Smooth muscle cell (in vitro differentiated cells): Measurements from ENCODE around the gene USP7. TPM values are rescaled to one million over a fixed set of nuclear protein-coding genes. Genes with fewer than 3 reads are reported as not detected.

ENCODE experiments used
- DNase-seq: peaks from one replicate; lab custom pipeline; 2025; ENCODE audit not compliant: unreplicated experiment; lab: John Stamatoyannopoulos, UW
- H2AFZ ChIP-seq: fragments of 200-600 bp; sonication (generic); 2 replicates; pipeline ENCODE4 v1.6.0; 2016; ENCODE audit warnings: antibody characterized with exemption, low read depth, mild to moderate bottlenecking
- H3F3A ChIP-seq: fragments of 200-600 bp; sonication (generic); 2 replicates; pipeline ENCODE4 v1.6.0; 2017; ENCODE audit warnings: antibody characterized with exemption, low read depth
- H3K27ac ChIP-seq: fragments of 200-600 bp; sonication (generic); 2 replicates; pipeline ENCODE4 v1.5.1; 2016; ENCODE audit warnings: low read depth, mild to moderate bottlenecking
- H3K27me3 ChIP-seq: fragments of 200-600 bp; sonication (generic); 2 replicates; pipeline ENCODE4 v1.6.1; 2016; ENCODE audit warnings: low read depth, mild to moderate bottlenecking
- H3K36me3 ChIP-seq: fragments of 200-600 bp; sonication (generic); 2 replicates; pipeline ENCODE4 v1.5.1; 2016; ENCODE audit warnings: low read depth
- H3K4me1 ChIP-seq: fragments of 200-600 bp; sonication (generic); 2 replicates; pipeline ENCODE4 v1.5.1; 2016; ENCODE audit warnings: low read depth
- H3K4me2 ChIP-seq: fragments of 200-600 bp; sonication (generic); 2 replicates; pipeline ENCODE4 v1.6.0; 2016; ENCODE audit warnings: mild to moderate bottlenecking
- H3K4me3 ChIP-seq: fragments of 200-600 bp; sonication (generic); 2 replicates; pipeline ENCODE4 v1.5.1; 2016; ENCODE audit warnings: mild to moderate bottlenecking
- H3K79me2 ChIP-seq: fragments of 200-600 bp; sonication (generic); 2 replicates; pipeline ENCODE4 v1.6.0; 2016; ENCODE audit warnings: low read depth, mild to moderate bottlenecking
- H3K9ac ChIP-seq: fragments of 200-600 bp; sonication (generic); 2 replicates; pipeline ENCODE4 v1.6.0; 2016; ENCODE audit warnings: low read depth
- H3K9me3 ChIP-seq: fragments of 200-600 bp; sonication (generic); replicated peaks from 2 replicates; pipeline ENCODE4 v1.5.1; 2016; ENCODE audit warnings: low read depth
- H4K20me1 ChIP-seq: fragments of 200-600 bp; sonication (generic); 2 replicates; pipeline ENCODE4 v1.6.0; 2016; ENCODE audit warnings: low read depth
- CTCF ChIP-seq: fragments of 200-600 bp; sonication (generic); IDR thresholded peaks from 2 replicates; pipeline ENCODE4 v1.5.1; 2017; ENCODE audit warnings: borderline replicate concordance, mild to moderate bottlenecking, antibody characterized with exemption; ENCODE audit not compliant: insufficient read depth, poor library complexity, severe bottlenecking
- WGBS: methylation state at CpG from one replicate; pipeline ENCODE4 v1.1.7; 2016; ENCODE audit warnings: low lambda C conversion rate; 5-methylcytosine and 5-hydroxymethylcytosine counted together
- polyA plus RNA-seq: library from polyadenylated mRNA; unstranded; fragments of >200 nt; fragmentation: Nextera tagmentation; extraction: Ambion mirVana; gene quantifications from 2 replicates; pipeline ENCODE4 v1.2.1, GENCODE V29; 2016
- total RNA-seq: library from RNA; depleted of rRNA; stranded (reverse); fragments of >200 nt; gene quantifications from 2 replicates; pipeline ENCODE4 v1.2.3, GENCODE V29; 2014

The USP7 gene
- total and polyA plus RNA-seq, 2 experiments from 2014 or later: 50.7 to 52.1 TPM

- H4K20me1 ChIP-seq: peaks cover 91% of the 10 kb centered on the region
- H3K9me3 ChIP-seq: no peaks in the 10 kb centered on the region
- peaks cover 17% of the 10 kb centered on the region for H3K79me2 ChIP-seq
- H3K4me2 ChIP-seq: no peak overlapping the region
- 90% methylated on average over 26 of the region's 26 CpGs for WGBS
- no peak for DNase-seq
- no peaks in the 10 kb centered on the region for H3K27me3 ChIP-seq
- peaks cover 17% of the 10 kb centered on the region for H3F3A ChIP-seq
- no peak overlapping the region for H3K4me3 ChIP-seq
- H3K27ac ChIP-seq: peak overlapping the region; percentile 89
- no peaks in the 10 kb centered on the region for H3K36me3 ChIP-seq
- no peak for TF ChIP-seq CTCF
- no peak overlapping the region for H3K9ac ChIP-seq
- H2AFZ ChIP-seq: no peak overlapping the region
- H3K4me1 ChIP-seq: no peaks in the 10 kb centered on the region
These were observed 115.3 kb downstream of the USP7 start for GRCh38 chr16:8848231-8848938.

- peaks cover 89% of the 10 kb centered on the region for H4K20me1 ChIP-seq
- 87% methylated on average over 15 of the region's 15 CpGs for WGBS
- H3K36me3 ChIP-seq: no peaks in the 10 kb centered on the region
These were observed 116.1 kb downstream of the USP7 start for GRCh38 chr16:8847623-8848022.

DNA sequence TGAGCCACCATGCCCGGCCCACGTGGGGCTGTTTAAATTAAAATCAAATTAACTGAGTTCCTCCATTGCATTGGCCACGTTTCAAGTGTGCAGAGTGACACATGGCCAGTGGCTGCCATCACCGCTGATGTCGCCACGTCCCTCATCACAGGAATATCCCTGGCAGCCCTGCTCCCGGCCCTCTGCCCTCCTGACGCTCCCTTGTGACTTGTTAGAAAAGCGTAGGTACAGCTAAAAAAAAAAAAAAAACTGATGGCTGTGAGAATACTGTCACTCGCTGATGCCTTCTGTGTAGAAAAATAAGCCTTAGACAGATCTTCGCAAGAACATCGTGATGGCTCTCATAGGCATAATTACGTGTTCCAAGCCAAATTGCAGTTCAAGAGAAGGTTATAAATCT is 116.6 kb downstream of the USP7 start:
- no peak overlapping the region for H2AFZ ChIP-seq
- H3K9me3 ChIP-seq: no peaks in the 10 kb centered on the region
- H3K4me3 ChIP-seq: no peak overlapping the region
- no peak for DNase-seq
- no peaks in the 10 kb centered on the region for H3K36me3 ChIP-seq
- H3K27me3 ChIP-seq: no peaks in the 10 kb centered on the region
- 95% methylated on average over 13 of the region's 13 CpGs for WGBS
- no peak for TF ChIP-seq CTCF
- peaks cover 89% of the 10 kb centered on the region for H4K20me1 ChIP-seq
- H3F3A ChIP-seq: peaks cover 11% of the 10 kb centered on the region
- H3K9ac ChIP-seq: no peak overlapping the region
- H3K4me2 ChIP-seq: no peak overlapping the region
- peaks cover 22% of the 10 kb centered on the region for H3K79me2 ChIP-seq
- peak overlapping the region; percentile 23 for H3K27ac ChIP-seq
- no peaks in the 10 kb centered on the region for H3K4me1 ChIP-seq

More at GRCh38 chr16:8847623-8848022, 116.1 kb downstream of the USP7 start:
- Histone ChIP-seq H3K4me2 (no peak overlapping the region), H3K27me3 (no peaks in the 10 kb centered on the region), H3K9me3 (no peaks in the 10 kb centered on the region), H3K4me1 (no peaks in the 10 kb centered on the region), H3F3A (peaks cover 16% of the 10 kb centered on the region), H3K4me3 (no peak overlapping the region), H2AFZ (no peak overlapping the region), H3K79me2 (peaks cover 22% of the 10 kb centered on the region), H3K27ac (peak overlapping the region; percentile 23), H3K9ac (no peak overlapping the region)
- no peak for TF ChIP-seq CTCF
- DNase-seq: no peak

DNA sequence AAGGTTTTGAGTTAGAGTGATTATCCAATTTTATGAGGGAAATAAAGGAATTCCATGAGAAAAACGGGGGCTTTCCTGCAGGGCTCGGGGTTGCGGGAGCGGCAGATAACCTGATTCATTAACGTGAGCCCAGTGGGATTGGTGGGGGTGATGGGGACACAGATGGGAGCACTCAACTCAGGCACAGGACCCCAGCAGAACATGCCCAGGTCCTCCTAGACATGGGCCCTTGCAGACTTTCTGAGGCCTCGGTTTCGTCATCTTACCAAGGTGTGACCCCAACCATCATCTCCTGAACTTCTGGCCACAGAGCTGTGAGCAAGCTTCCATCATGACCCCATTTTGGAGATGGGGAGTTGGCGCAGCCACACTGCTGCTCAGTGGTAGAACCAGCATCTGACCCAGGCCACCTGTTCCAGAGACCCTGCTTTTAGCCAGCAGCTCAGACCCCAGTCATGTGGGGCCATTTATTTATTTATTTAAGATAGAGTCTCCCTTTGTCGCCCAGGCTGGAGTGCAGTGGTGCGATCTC is 117.2 kb downstream of the USP7 start:
- Histone ChIP-seq H2AFZ (no peak overlapping the region), H3K36me3 (no peaks in the 10 kb centered on the region), H3K9me3 (no peaks in the 10 kb centered on the region), H3K4me2 (no peak overlapping the region), H3K79me2 (peaks cover 22% of the 10 kb centered on the region), H3K27ac (no peak overlapping the region), H3K27me3 (no peaks in the 10 kb centered on the region), H3K9ac (no peak overlapping the region), H4K20me1 (peaks cover 85% of the 10 kb centered on the region), H3F3A (peaks cover 8% of the 10 kb centered on the region), H3K4me3 (no peak overlapping the region), H3K4me1 (no peaks in the 10 kb centered on the region)
- DNase-seq: no peak
- WGBS: 86% methylated on average over 10 of the region's 10 CpGs
- no peak for TF ChIP-seq CTCF
